Endothelial cell of umbilical vein (primary cell): Measurements from ENCODE around the gene PTPRD. TPM values are rescaled to one million over a fixed set of nuclear protein-coding genes. Genes with fewer than 3 reads are reported as not detected.

Source experiments
- BruUV-seq: library from RNA; stranded (reverse); fragments of 400-500 nt; replicated peaks from 2 replicates; lab custom pipeline; 2021; lab: Mats Ljungman, UMichigan
- CTCF ChIA-PET: fragments of 300-600, 350-600 bp; sonication (Branson Sonifier 250); formaldehyde crosslinking; loops from one replicate; lab custom pipeline; 2021; ENCODE audit warnings: antibody characterized with exemption, inconsistent platforms; lab: Charles Lee
- POLR2A ChIA-PET: fragments of 300-600, 350-600 bp; sonication (Branson Sonifier 250); formaldehyde crosslinking; loops from one replicate; lab custom pipeline; 2021; ENCODE audit warnings: antibody characterized with exemption, inconsistent platforms; lab: Charles Lee
- DNase-seq: peaks from one replicate; pipeline ENCODE4 v3.0.0-alpha.2; 2011; ENCODE audit warnings: low read depth, low spot score
- FAIRE-seq: peaks from 2 replicates; lab custom pipeline; 2011; peaks lifted over from hg19 to GRCh38; lab: Jason Lieb, UNC
- H2AFZ ChIP-seq: 2 replicates; pipeline ENCODE4 v1.6.0; 2012; ENCODE audit warnings: low read depth, low read length, control low read depth, inconsistent platforms
- H3K27ac ChIP-seq: 2 replicates; pipeline ENCODE4 v1.5.1; 2011; ENCODE audit warnings: low read depth, mild to moderate bottlenecking, control low read depth, low read length, moderate library complexity; ENCODE audit not compliant: insufficient read depth
- H3K27me3 ChIP-seq, 2 experiments: 2 replicates each; pipeline versions ENCODE4 v1.6.0 to v1.6.1; 2011; ENCODE audit warnings: low read length in 2 of 2, mixed read lengths in 1 of 2; ENCODE audit not compliant: control insufficient read depth in 2 of 2, insufficient read depth in 2 of 2
- H3K36me3 ChIP-seq, 2 experiments: 2 replicates in 1 of 2; 3 replicates in 1 of 2; pipeline ENCODE4 v1.5.1; 2011; ENCODE audit warnings: low read length in 2 of 2, mild to moderate bottlenecking in 1 of 2, moderate library complexity in 1 of 2; ENCODE audit not compliant: control insufficient read depth in 2 of 2, insufficient read depth in 2 of 2; ENCODE audit errors: extremely low read depth in 1 of 2
- H3K4me1 ChIP-seq: 3 replicates; pipeline ENCODE4 v1.5.1; 2011; ENCODE audit warnings: mild to moderate bottlenecking, low read length; ENCODE audit not compliant: control insufficient read depth, insufficient read depth; ENCODE audit errors: extremely low read depth
- H3K4me2 ChIP-seq: 2 replicates; pipeline ENCODE4 v1.6.1; 2011; ENCODE audit warnings: low read length, control low read depth, mixed read lengths; ENCODE audit not compliant: insufficient read depth
- H3K4me3 ChIP-seq, 3 experiments: fragments of 200-600 bp in 1 of 3; sonication (generic), shearing (Covaris generic) in 1 of 3; replicated peaks in 1 of 3; 2 replicates each; pipeline ENCODE4 v1.5.1; 2011 to 2016; ENCODE audit warnings: control low read depth in 3 of 3, low read length in 3 of 3, mild to moderate bottlenecking in 2 of 3, inconsistent platforms in 1 of 3, low read depth in 1 of 3, moderate library complexity in 1 of 3; ENCODE audit not compliant: insufficient read depth in 1 of 3
- H3K79me2 ChIP-seq: 2 replicates; pipeline ENCODE4 v1.6.0; 2012; ENCODE audit warnings: low read length, inconsistent platforms; ENCODE audit not compliant: control insufficient read depth, insufficient read depth
- H3K9ac ChIP-seq: replicated peaks from 2 replicates; pipeline ENCODE3; 2011; ENCODE audit warnings: low read length, control low read depth; ENCODE audit not compliant: insufficient read depth; ENCODE audit errors: extremely low read depth
- H3K9me1 ChIP-seq: replicated peaks from 3 replicates; pipeline ENCODE4 v1.6.0; 2011; ENCODE audit warnings: mild to moderate bottlenecking, low read length; ENCODE audit not compliant: control insufficient read depth, insufficient read depth; ENCODE audit errors: extremely low read depth
- H3K9me3 ChIP-seq: replicated peaks from 2 replicates; pipeline ENCODE4 v1.5.1; 2012; ENCODE audit warnings: low read length, inconsistent platforms; ENCODE audit not compliant: control insufficient read depth, insufficient read depth
- H4K20me1 ChIP-seq: replicated peaks from 2 replicates; pipeline ENCODE3; 2011; ENCODE audit warnings: mild to moderate bottlenecking, low read length; ENCODE audit not compliant: control insufficient read depth, insufficient read depth; ENCODE audit errors: extremely low read depth
- EZH2 ChIP-seq: IDR thresholded peaks from 2 replicates; pipeline ENCODE4 v1.6.1; 2012; ENCODE audit warnings: borderline replicate concordance, low read depth, mild to moderate bottlenecking, moderate library complexity, low read length, inconsistent platforms; ENCODE audit not compliant: severe bottlenecking
- FOS ChIP-seq: IDR thresholded peaks from 2 replicates; pipeline ENCODE4 v1.6.1; 2011; ENCODE audit warnings: mild to moderate bottlenecking, low read length, moderate library complexity, borderline replicate concordance; ENCODE audit not compliant: insufficient read depth
- GATA2 ChIP-seq: IDR thresholded peaks from 2 replicates; pipeline ENCODE4 v1.7.0; 2011; ENCODE audit warnings: low read depth, mild to moderate bottlenecking, moderate library complexity, mixed read lengths, low read length; ENCODE audit not compliant: insufficient read length, insufficient read depth
- JUN ChIP-seq: IDR thresholded peaks from 2 replicates; pipeline ENCODE4 v1.6.1; 2011; ENCODE audit warnings: borderline replicate concordance, low read depth; ENCODE audit not compliant: insufficient read length, insufficient read depth
- MYC ChIP-seq: IDR thresholded peaks from one replicate; pipeline ENCODE4 v1.6.1; 2011; ENCODE audit warnings: mild to moderate bottlenecking, low read depth, low read length
- POLR2A ChIP-seq: IDR thresholded peaks from 2 replicates; pipeline ENCODE4 v1.6.1; 2012; ENCODE audit warnings: low read depth, mild to moderate bottlenecking, control low read depth, low read length
- POLR2AphosphoS5 ChIP-seq: IDR thresholded peaks from 2 replicates; pipeline ENCODE4 v1.6.1; 2012; ENCODE audit warnings: low read depth, mild to moderate bottlenecking, control low read depth, low read length, moderate library complexity; ENCODE audit not compliant: insufficient read depth
- dilution Hi-C: fragments of 300-500 bp; cut with MboI; formaldehyde crosslinking; loops from one replicate; pipeline ENCODE4 v1.15.0; 2019; ENCODE audit warnings: low sequenced_read_pairs; ENCODE audit not compliant: extremely low pct_ligation_motif_present
- intact Hi-C: fragments of 100-400 bp; cut with micrococcal nuclease; formaldehyde crosslinking; loops from one replicate; pipeline ENCODE4 v1.10.0; 2022
- polyA plus RNA-seq, 4 experiments: library from polyadenylated mRNA; depleted of rRNA in 3 of 4; stranded (reverse) in 3 of 4; unstranded in 1 of 4; fragments of >200 nt; gene quantifications; 2 replicates each; pipeline versions ENCODE4 v1.2.1 to v1.2.3, GENCODE V29; 2011 to 2012; ENCODE audit warnings: missing spikeins in 1 of 4
- total RNA-seq: library from RNA; stranded (reverse); gene quantifications from 2 replicates; pipeline ENCODE4 v1.2.3, GENCODE V29; 2021
- TF ChIP-seq, protein P1 (sequence below), 2 donors: IDR thresholded peaks; 1 replicate in 1 of 2; 2 replicates in 1 of 2; pipeline ENCODE4 v1.5.1; 2011; ENCODE audit warnings: low read length in 2 of 2, mild to moderate bottlenecking in 2 of 2, moderate library complexity in 2 of 2, control low read depth in 1 of 2, inconsistent platforms in 1 of 2, low read depth in 1 of 2; ENCODE audit not compliant: insufficient read depth in 1 of 2; ENCODE audit errors: extremely low read depth in 1 of 2
- TF ChIP-seq, protein P2 (sequence below): IDR thresholded peaks from 2 replicates; pipeline ENCODE4 v1.6.1; 2011; ENCODE audit not compliant: insufficient read depth, insufficient read length

Gene PTPRD
- total and polyA plus RNA-seq, 2 donors (not counting 3 experiments of a cell fraction or from before 2014, with no cell fraction given), result 5.5 to 5.7 TPM

DNA sequence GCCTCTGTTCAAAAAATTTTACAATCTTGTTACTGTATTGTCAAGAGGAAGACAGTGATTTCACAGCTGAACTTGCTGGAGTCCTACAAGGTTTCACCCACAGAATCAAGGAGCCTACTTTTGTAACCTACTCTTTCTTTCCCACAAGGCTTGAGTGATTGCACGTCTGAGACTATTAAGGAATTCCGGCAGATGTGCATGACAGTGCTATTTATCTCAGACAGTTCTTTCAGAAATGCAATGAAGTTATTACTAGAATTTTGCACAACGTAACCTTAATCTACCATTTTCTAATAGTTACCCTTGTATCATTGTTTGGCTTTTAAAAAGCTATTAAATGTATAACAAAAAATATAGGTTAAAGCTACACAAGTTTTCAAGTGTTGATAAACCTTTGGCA lies 400.1 kb downstream of the PTPRD start:
- Histone ChIP-seq H3K36me3 (no peaks in the 10 kb centered on the region), H3K27ac (no peak overlapping the region), H2AFZ (no peak overlapping the region), H3K27me3 (no peaks in the 10 kb centered on the region), H3K9me1 (no peaks in the 10 kb centered on the region), H3K9ac (no peak overlapping the region), H3K4me2 (no peak overlapping the region), H3K4me1 (no peaks in the 10 kb centered on the region), H3K79me2 (no peaks in the 10 kb centered on the region), H3K9me3 (no peaks in the 10 kb centered on the region), H3K4me3 (no peak overlapping the region), H4K20me1 (no peaks in the 10 kb centered on the region)
- no peak for TF ChIP-seq POLR2A
- TF ChIP-seq EZH2, result no peak
- no peak for TF ChIP-seq POLR2AphosphoS5
- no peak for TF ChIP-seq GATA2
- TF ChIP-seq FOS, result no peak
- TF ChIP-seq, protein P1, sequence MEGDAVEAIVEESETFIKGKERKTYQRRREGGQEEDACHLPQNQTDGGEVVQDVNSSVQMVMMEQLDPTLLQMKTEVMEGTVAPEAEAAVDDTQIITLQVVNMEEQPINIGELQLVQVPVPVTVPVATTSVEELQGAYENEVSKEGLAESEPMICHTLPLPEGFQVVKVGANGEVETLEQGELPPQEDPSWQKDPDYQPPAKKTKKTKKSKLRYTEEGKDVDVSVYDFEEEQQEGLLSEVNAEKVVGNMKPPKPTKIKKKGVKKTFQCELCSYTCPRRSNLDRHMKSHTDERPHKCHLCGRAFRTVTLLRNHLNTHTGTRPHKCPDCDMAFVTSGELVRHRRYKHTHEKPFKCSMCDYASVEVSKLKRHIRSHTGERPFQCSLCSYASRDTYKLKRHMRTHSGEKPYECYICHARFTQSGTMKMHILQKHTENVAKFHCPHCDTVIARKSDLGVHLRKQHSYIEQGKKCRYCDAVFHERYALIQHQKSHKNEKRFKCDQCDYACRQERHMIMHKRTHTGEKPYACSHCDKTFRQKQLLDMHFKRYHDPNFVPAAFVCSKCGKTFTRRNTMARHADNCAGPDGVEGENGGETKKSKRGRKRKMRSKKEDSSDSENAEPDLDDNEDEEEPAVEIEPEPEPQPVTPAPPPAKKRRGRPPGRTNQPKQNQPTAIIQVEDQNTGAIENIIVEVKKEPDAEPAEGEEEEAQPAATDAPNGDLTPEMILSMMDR (IDR thresholded peaks at IDR 0.05; ENCODE audit: extremely low read depth in 1 of 2, insufficient read depth in 1 of 2, low read depth in 1 of 2, low read length in 2 of 2), result no peak
- TF ChIP-seq MYC, result no peak
- TF ChIP-seq JUN, result no peak
- TF ChIP-seq, protein P2, sequence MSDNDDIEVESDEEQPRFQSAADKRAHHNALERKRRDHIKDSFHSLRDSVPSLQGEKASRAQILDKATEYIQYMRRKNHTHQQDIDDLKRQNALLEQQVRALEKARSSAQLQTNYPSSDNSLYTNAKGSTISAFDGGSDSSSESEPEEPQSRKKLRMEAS, result no peak
- no peak for FAIRE-seq
- ChIA-PET POLR2A (no interaction called here), CTCF (interaction anchor here (1.3 to 1.5 kb wide), 2 partner anchors 52 to 56 kb away, joined by 3 to 7 read pairs; no protein-coding TSS in a partner anchor)
- no peak for DNase-seq
- dilution Hi-C loops (no loop called here), intact Hi-C loops (no loop called here)
- BruUV-seq, result no TSS peak
